Mesothelial cell of epicardium (in vitro differentiated cells): ENCODE results near the gene LIMS1. TPM values are rescaled to one million over a fixed set of nuclear protein-coding genes. Genes with fewer than 3 reads are reported as not detected.
A peak's percentile ranks its signal among the peaks of the same experiment; 100 is the strongest.

Experiments
- DNase-seq, 2 experiments: peaks; one replicate each; pipeline ENCODE4 v3.0.0; 2021; ENCODE audit warnings: low spot score in 2 of 2; ENCODE audit not compliant: unreplicated experiment in 2 of 2
- H3K27ac Mint-ChIP-seq: 2 replicates; pipeline ENCODE4 v1.8.0; 2021; ENCODE audit warnings: mixed read lengths
- H3K27me3 Mint-ChIP-seq: 2 replicates; pipeline ENCODE4 v1.8.0; 2021; ENCODE audit warnings: low read depth, mixed read lengths
- H3K36me3 Mint-ChIP-seq: 2 replicates; pipeline ENCODE4 v1.8.0; 2021; ENCODE audit warnings: mixed read lengths
- H3K4me1 Mint-ChIP-seq: 2 replicates; pipeline ENCODE4 v1.8.0; 2021; ENCODE audit warnings: mixed read lengths
- H3K4me3 Mint-ChIP-seq: 2 replicates; pipeline ENCODE4 v1.8.0; 2021; ENCODE audit warnings: mild to moderate bottlenecking, moderate library complexity, mixed read lengths
- H3K9me3 Mint-ChIP-seq: 2 replicates; pipeline ENCODE4 v1.8.0; 2021; ENCODE audit warnings: mixed read lengths
- total RNA-seq: library from RNA; stranded (reverse); gene quantifications from 3 replicates; pipeline ENCODE4 v1.2.1, GENCODE V29; 2021
- TF ChIP-seq, protein P1 (sequence below): fragments of 200-600 bp; sonication (generic); IDR thresholded peaks from one replicate; pipeline ENCODE4 v1.5.0; 2021; ENCODE audit warnings: antibody characterized with exemption; ENCODE audit not compliant: unreplicated experiment

Gene LIMS1
- total RNA-seq, 1 donor from 2014 or later, result 46.6 TPM

DNA sequence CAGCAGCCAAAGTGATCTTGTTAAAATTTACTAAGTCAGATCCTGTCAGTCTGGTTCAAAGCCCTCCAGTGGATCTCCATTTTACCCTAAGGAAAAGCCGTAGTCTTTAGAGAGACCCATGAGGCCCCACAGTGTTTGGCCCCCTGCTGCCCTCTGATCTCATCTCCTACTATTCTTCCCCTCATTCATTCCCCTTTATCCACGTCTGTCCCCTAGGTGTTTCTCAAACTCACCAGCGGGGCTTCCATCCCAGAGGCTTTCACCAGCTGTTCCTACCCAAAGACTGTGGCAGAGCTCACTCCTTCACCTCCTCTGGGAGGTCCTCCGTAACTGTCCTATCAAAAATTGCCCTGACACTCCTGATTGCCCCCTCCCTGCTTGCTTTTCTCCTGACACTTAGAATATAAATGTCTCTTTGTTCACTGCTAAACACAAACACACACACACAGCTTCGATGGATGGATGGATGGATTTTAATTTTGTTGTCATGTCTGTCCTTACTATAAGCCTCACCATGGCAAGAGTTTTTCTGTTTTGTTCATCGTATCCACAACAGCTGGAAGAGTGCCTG is 26.1 kb downstream of the LIMS1 start:
- Mint-ChIP-seq H3K9me3 (peaks cover 24% of the 10 kb centered on the region), H3K36me3 (peaks cover 15% of the 10 kb centered on the region), H3K27me3 (no peaks in the 10 kb centered on the region), H3K4me1 (peaks cover 3% of the 10 kb centered on the region), H3K27ac (peak overlapping the region; percentile 8), H3K4me3 (no peak overlapping the region)
- TF ChIP-seq, protein P1, sequence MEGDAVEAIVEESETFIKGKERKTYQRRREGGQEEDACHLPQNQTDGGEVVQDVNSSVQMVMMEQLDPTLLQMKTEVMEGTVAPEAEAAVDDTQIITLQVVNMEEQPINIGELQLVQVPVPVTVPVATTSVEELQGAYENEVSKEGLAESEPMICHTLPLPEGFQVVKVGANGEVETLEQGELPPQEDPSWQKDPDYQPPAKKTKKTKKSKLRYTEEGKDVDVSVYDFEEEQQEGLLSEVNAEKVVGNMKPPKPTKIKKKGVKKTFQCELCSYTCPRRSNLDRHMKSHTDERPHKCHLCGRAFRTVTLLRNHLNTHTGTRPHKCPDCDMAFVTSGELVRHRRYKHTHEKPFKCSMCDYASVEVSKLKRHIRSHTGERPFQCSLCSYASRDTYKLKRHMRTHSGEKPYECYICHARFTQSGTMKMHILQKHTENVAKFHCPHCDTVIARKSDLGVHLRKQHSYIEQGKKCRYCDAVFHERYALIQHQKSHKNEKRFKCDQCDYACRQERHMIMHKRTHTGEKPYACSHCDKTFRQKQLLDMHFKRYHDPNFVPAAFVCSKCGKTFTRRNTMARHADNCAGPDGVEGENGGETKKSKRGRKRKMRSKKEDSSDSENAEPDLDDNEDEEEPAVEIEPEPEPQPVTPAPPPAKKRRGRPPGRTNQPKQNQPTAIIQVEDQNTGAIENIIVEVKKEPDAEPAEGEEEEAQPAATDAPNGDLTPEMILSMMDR, result no peak
- no peak for DNase-seq

DNA sequence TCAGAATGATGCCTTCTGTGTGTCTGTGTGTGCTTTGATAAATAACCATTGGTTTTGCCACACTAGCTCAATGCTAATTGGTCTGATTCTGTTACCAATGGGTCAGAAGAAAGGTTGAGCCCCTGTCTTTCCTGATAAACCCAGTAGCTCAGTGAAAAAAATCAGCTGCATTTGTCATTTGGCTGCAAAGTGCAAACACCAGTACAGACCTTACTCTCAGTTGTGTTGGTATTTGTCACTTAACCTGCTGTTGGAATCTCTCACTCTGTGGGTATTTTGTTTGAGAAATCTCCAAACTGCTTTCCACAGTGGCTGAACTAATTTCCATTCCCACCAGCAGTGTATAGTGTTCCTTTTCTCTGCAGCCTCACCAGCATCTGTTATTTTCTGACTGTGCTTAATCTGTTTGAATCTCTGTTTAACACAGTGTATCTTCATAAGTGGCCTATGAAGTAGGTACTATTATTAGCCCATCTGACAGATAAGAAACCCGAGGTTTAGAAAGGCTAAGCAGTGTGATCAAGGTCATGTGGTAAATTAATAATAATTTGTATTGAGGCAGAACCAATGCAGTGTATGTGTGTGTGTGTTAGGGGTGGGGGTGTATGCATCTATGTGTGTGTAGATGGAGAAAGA is 26.7 kb downstream of the LIMS1 start:
- TF ChIP-seq, protein P1, result no peak
- Mint-ChIP-seq H3K9me3 (peaks cover 20% of the 10 kb centered on the region), H3K36me3 (peaks cover 15% of the 10 kb centered on the region), H3K27ac (no peak overlapping the region), H3K4me3 (no peak overlapping the region), H3K27me3 (no peaks in the 10 kb centered on the region), H3K4me1 (peaks cover 3% of the 10 kb centered on the region)
- DNase-seq, result no peak

DNA sequence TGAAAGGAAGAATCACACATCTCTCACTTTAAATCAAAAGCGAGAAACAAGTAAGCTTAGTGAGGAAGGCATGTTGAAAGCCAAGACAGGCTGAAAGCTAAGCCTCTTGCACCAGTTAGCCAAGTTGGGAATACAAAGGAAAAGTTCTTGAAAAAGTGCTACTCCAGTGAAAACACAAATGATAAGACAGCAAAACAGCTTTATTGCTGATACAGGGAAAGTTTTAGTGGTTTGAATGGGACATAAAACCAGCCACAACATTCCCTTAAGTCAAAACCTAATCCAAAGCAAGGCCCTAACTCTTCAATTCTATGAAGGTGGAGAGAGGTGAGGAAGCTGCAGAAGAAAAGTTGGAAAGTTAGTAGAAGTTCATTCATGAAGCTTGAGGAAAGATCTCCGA is 28.0 kb downstream of the LIMS1 start:
- TF ChIP-seq, protein P1, result no peak
- Mint-ChIP-seq H3K9me3 (peaks cover 17% of the 10 kb centered on the region), H3K4me1 (peaks cover 3% of the 10 kb centered on the region), H3K27ac (no peak overlapping the region), H3K4me3 (no peak overlapping the region), H3K36me3 (peaks cover 15% of the 10 kb centered on the region), H3K27me3 (no peaks in the 10 kb centered on the region)
- DNase-seq, result no peak

DNA sequence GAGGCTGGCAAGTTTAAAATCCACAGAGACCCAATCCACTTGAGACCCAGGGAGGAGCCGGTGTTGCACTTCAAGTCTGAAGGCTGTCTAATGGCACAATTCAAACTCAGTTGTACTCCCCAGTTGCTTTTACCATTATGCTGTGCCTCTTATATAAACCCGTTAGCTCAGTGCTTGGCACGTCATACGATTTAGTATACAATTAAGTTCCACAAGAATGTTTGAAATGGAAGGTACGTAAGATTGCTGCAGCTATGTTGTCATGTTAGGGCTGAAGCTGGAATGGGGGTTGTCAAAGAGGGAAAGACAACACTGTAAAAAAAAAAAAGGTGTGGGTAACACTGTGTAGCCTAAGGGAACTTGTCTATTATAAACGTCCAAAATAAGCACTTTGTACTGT is 30.2 kb downstream of the LIMS1 start:
- TF ChIP-seq, protein P1, result no peak
- Mint-ChIP-seq H3K27me3 (no peaks in the 10 kb centered on the region), H3K4me3 (no peak overlapping the region), H3K27ac (no peak overlapping the region), H3K9me3 (peaks cover 17% of the 10 kb centered on the region), H3K36me3 (peaks cover 18% of the 10 kb centered on the region), H3K4me1 (peaks cover 3% of the 10 kb centered on the region)
- DNase-seq, result no peak

DNA sequence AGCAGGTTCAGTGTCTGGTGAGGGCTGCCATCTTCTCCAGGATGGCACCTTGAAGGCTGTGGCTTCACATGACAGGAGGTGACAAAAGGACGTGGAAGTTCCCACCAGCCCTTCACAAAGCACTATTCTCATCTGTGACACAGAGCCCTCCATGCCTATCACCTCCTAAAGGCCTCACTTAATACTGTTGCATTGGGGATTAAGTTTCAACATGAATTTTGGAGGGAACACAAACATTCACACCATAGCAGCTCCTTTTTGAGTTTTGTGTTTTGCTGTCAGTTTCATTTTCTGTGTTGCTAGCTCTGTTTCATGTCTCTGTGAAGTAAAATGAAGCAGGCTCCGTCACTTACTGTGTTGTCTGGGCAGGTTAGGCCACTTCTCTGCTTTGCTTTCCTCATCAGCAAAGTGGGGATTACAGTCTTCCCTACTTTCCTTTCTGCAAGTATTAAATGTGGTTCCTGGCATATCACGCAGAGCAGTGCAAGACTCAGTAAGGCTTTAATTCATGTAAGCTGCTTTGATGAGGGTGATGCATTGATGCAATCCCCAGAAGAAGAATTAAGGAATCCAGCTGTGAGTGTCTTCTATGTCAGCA is 31.6 kb downstream of the LIMS1 start:
- peaks cover 18% of the 10 kb centered on the region for H3K36me3 Mint-ChIP-seq
- H3K27ac Mint-ChIP-seq, result no peak overlapping the region
- H3K27me3 Mint-ChIP-seq, result no peaks in the 10 kb centered on the region
- TF ChIP-seq, protein P1, result no peak
- DNase-seq, result no peak
- H3K9me3 Mint-ChIP-seq, result peaks cover 17% of the 10 kb centered on the region
- H3K4me1 Mint-ChIP-seq, result peaks cover 6% of the 10 kb centered on the region
- H3K4me3 Mint-ChIP-seq, result no peak overlapping the region
